ENCODE data around the gene UPK2. TPM values are rescaled to one million over a fixed set of nuclear protein-coding genes. Genes with fewer than 3 reads are reported as not detected.

Gene UPK2
- total RNA-seq, 2 donors from 2014 or later, result 0.53 to 1.2 TPM

DNA sequence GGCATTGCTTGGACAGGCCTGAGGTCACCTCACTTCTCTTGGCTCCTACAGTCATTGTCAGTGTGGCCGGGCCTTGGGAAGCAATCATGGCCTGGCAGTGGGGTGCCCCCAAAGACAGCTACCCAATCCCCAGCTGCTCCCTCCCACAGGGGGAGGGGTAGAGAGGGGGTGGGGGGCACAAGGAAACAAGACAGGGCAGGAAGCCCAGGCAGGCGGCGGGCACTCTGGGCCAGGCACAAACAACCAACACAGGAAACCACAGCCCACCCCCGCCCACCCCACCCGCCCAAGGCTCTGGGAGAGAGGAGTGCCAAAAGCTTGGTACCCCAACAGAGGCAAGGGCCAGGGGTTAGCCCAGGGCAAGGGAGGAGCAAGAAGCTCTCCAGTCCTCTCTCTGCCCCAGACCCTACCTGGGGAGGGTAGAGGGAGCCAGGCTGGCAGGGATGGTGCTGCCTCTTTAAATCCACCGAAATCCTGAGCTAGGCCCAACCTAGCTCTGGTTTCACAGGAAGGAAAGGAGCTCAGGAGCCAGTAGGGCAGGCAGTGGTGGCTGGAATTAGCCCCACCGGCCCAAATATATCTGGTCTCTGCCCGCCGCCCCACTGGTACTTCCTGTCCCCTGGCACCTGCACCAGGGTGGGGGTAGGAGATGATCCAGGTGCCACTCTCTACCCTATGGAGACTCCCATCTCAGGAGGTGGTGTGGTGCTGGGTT is 42.5 kb upstream of the UPK2 start:
- H3K9me3 Mint-ChIP-seq, result no peaks in the 10 kb centered on the region
- ATAC-seq (replicated peaks in 1 of 2) (no peak), DNase-seq (peak in 1 of 2 donors; percentile 38)
- H3K27me3 Mint-ChIP-seq (ENCODE audit: low read depth), result no peaks in the 10 kb centered on the region
- peak overlapping the region; percentile 73 to 84 for H3K4me3 Mint-ChIP-seq
- peaks cover 83% of the 10 kb centered on the region for H3K4me1 Mint-ChIP-seq (ENCODE audit: low read depth)
- H3K36me3 Mint-ChIP-seq (ENCODE audit: insufficient read depth in 2 of 2), result no peaks in the 10 kb centered on the region
- H3K27ac Mint-ChIP-seq, result peak overlapping the region; percentile 87

DNA sequence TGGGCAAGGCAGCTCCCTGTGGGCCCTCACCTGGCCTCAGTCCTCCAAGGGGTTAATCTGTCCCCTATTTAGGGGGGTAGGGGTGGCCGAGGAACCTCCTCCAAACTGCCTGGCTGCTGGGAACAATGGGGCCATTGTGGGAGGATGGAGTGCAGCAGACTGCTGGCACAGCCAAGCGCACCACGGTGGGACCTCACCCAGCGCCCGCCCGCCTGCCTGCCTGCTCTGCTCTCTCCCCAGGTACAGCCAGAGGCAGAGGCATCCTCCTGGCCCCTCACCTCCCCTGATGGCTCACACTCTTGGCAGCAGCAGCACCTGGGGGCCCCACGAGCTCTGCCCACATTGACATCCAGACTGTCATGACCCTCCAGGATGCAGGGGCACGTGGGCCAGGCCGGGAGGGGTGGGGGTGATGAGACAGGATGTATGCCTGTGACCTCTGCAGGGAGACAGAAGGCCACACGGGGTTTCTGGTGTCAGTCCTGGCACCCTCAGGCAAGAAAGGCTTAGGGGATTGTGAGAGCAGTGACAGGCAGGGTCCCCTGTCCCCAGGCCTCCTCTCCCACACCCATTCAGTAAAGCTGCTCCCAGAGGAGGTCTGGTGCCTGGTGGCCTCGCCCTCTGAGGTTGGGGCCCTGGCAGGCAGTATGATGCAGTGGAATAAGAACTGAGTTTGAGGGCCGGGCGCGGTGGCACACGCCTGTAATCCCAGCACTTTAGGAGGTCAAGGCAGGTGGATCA is 41.8 kb upstream of the UPK2 start:
- H3K27me3 Mint-ChIP-seq (ENCODE audit: low read depth), result no peaks in the 10 kb centered on the region
- H3K4me1 Mint-ChIP-seq (ENCODE audit: low read depth), result peaks cover 80% of the 10 kb centered on the region
- peak; percentile 28 to 37 for ATAC-seq (replicated peaks in 1 of 2)
- peak; percentile 73 to 74 for DNase-seq
- H3K27ac Mint-ChIP-seq, result peak overlapping the region; percentile 98
- H3K4me3 Mint-ChIP-seq, result peak overlapping the region; percentile 73 to 84
- H3K36me3 Mint-ChIP-seq (ENCODE audit: insufficient read depth in 2 of 2), result no peaks in the 10 kb centered on the region
- no peaks in the 10 kb centered on the region for H3K9me3 Mint-ChIP-seq

DNA sequence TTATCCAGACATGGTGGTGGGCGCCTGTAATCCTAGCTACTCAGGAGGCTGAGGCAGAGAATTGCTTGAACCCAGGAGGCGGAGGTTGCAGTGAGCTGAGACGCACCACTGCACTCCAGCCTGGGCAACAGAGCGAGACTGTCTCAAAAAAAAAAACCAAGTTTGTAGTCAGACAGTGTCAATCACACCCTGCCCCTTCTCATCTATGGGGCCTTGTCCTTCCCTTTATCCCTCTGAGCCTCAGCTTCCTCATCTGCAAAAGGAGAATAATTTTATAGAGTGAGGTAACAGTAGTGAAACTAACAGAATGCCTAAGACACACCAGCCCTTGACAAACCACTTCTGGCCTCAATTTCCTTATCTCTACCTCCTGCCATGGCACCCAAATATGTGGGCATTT is 41.1 kb upstream of the UPK2 start:
- ATAC-seq (replicated peaks in 1 of 2) (no peak), DNase-seq (no peak)
- no peaks in the 10 kb centered on the region for H3K27me3 Mint-ChIP-seq (ENCODE audit: low read depth)
- H3K9me3 Mint-ChIP-seq, result no peaks in the 10 kb centered on the region
- H3K27ac Mint-ChIP-seq, result peak overlapping the region; percentile 98
- H3K36me3 Mint-ChIP-seq (ENCODE audit: insufficient read depth in 2 of 2), result no peaks in the 10 kb centered on the region
- peak overlapping the region; percentile 73 to 84 for H3K4me3 Mint-ChIP-seq
- H3K4me1 Mint-ChIP-seq (ENCODE audit: low read depth), result peaks cover 86% of the 10 kb centered on the region

DNA sequence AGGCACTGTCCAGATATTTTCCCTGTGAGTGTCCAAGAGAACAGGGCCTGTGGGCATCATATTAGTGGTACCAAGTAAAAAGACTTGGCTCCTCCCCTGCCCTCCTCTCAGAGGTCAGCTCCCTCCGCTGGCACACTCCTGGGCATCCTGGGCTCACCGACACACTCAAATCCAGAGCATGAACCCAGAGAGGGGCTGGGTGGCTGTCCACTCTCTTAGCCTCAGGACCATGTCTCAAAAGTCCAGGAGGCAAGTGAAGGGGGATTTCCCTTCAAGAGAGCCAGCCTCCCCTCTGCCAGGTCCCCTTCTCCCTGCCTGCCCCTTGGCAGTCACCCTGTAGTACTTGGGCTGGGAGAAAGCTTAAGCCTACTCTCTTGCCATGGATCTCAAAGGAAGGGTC is 40.7 kb upstream of the UPK2 start:
- peak overlapping the region; percentile 73 to 84 for H3K4me3 Mint-ChIP-seq
- peak overlapping the region; percentile 98 for H3K27ac Mint-ChIP-seq
- no peak for DNase-seq
- no peaks in the 10 kb centered on the region for H3K9me3 Mint-ChIP-seq
- no peak for ATAC-seq (replicated peaks in 1 of 2)
- no peaks in the 10 kb centered on the region for H3K27me3 Mint-ChIP-seq (ENCODE audit: low read depth)
- no peaks in the 10 kb centered on the region for H3K36me3 Mint-ChIP-seq (ENCODE audit: insufficient read depth in 2 of 2)
- peaks cover 90% of the 10 kb centered on the region for H3K4me1 Mint-ChIP-seq (ENCODE audit: low read depth)

DNA sequence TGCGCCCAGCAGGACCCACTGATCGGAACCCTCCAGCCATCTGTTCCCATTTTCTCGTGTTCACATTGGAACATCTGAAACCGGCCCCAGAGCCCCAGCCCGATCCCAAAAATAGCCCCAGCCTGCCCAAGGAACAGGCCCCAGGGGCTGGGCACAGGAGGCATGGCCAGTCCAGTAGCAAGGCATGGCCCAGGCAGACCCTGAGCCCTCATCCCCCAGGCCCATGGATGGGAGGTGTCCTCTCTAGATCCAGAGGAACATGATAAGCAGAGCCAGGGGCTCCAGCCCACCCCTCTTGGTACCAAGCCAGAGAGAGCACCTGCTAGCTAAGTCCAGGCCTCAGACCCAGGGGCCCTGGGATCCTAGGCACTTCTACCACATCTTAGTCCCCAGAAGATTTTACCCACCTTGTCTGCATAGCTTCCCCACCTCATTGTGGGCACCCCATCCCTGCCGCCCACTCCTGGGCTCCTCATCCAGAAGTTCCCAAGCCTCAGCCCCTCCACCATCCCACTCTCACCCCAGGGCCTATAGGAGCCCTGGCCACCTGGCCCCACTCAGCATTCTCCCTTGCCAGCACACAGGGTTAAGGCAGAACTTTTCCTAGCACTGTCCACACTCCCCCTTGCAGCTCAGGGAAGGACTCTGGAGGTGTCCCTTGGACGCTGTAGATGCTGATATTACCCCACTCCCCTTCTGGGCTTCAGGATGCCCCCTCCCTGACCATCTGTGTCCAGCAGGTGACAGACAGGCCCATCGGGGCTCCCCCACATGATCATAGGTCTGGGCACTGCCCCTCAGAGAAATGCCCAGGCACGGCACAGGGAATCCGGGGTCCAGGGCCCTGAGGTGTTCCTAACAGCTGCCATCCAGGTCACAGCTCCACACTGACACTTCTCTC is 39.9 kb upstream of the UPK2 start:
- Mint-ChIP-seq H3K27me3 (ENCODE audit: low read depth) (no peaks in the 10 kb centered on the region), H3K4me3 (peak overlapping the region; percentile 87 to 91), H3K9me3 (no peaks in the 10 kb centered on the region), H3K36me3 (ENCODE audit: insufficient read depth in 2 of 2) (no peaks in the 10 kb centered on the region), H3K4me1 (ENCODE audit: low read depth) (peaks cover 92% of the 10 kb centered on the region), H3K27ac (peak overlapping the region; percentile 98)
- no peak for ATAC-seq (replicated peaks in 1 of 2)
- peak in 1 of 2 donors; percentile 4 for DNase-seq

DNA sequence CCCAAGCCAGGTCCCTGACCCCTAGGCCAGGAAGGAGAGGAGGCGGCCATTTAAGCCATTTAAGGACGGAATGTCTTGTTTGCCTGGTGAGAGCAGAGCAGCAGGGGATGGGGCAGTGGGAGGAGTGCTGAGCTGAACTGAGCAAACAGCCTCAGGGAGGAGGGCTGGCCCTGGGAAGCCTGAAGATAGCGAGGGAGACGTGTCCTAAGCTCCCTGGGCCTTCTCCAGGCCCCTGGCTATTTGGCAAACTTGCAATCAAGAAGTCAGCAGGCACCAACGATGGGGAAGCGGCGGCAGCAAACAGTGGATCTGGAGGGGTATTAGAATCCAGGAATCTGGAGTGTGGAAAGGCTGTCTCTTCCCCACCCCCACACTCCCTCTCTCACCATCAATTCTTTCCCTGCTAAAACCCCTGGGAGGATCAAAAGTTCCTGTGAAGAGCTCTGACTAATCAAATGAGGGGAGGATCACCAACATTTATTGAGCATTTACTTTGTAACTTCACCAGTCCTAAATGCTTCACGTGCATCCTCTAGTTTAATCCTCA is 39.2 kb upstream of the UPK2 start:
- no peaks in the 10 kb centered on the region for H3K27me3 Mint-ChIP-seq (ENCODE audit: low read depth)
- peak overlapping the region; percentile 87 to 91 for H3K4me3 Mint-ChIP-seq
- ATAC-seq (replicated peaks in 1 of 2), result no peak
- H3K9me3 Mint-ChIP-seq, result no peaks in the 10 kb centered on the region
- no peak for DNase-seq
- peaks cover 92% of the 10 kb centered on the region for H3K4me1 Mint-ChIP-seq (ENCODE audit: low read depth)
- peak overlapping the region; percentile 97 for H3K27ac Mint-ChIP-seq
- H3K36me3 Mint-ChIP-seq (ENCODE audit: insufficient read depth in 2 of 2), result no peaks in the 10 kb centered on the region

DNA sequence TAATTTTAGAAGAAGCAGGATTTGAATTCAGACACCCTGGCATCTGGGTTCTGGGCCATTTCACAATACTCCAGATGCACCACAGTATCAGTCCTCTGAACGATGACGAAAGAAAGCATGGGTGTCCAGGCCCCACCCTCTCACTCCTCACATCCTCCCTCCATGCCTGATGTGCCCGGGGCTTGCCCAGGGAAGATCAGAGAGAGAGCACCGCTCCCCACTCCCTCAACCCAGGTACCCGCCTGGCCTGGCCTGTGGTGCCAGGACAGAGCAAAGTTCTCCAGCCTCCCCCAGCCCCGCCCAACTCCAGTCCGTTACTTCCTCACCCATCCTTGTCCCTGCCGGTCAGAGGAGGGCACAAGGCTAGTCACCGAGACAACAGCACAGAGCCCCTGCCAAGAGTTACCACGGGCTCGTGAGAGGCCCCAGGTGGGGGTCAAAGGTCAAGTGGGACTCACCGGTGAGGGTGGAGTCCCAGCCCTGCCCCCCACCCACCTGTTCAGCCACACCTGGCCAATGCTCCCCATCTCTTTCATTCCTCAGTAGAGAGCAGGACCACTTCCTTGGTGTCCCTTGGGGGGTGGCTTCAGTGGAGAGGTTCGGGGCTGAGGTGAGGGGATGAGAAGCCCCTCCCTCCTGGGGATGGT is 38.5 kb upstream of the UPK2 start:
- H3K4me3 Mint-ChIP-seq, result peak overlapping the region; percentile 87 to 91
- peak; percentile 48 to 49 for ATAC-seq (replicated peaks in 1 of 2)
- H3K9me3 Mint-ChIP-seq, result no peaks in the 10 kb centered on the region
- peaks cover 91% of the 10 kb centered on the region for H3K4me1 Mint-ChIP-seq (ENCODE audit: low read depth)
- peak overlapping the region; percentile 97 for H3K27ac Mint-ChIP-seq
- H3K36me3 Mint-ChIP-seq (ENCODE audit: insufficient read depth in 2 of 2), result no peaks in the 10 kb centered on the region
- DNase-seq, result peak; percentile 66 to 68
- no peaks in the 10 kb centered on the region for H3K27me3 Mint-ChIP-seq (ENCODE audit: low read depth)

DNA sequence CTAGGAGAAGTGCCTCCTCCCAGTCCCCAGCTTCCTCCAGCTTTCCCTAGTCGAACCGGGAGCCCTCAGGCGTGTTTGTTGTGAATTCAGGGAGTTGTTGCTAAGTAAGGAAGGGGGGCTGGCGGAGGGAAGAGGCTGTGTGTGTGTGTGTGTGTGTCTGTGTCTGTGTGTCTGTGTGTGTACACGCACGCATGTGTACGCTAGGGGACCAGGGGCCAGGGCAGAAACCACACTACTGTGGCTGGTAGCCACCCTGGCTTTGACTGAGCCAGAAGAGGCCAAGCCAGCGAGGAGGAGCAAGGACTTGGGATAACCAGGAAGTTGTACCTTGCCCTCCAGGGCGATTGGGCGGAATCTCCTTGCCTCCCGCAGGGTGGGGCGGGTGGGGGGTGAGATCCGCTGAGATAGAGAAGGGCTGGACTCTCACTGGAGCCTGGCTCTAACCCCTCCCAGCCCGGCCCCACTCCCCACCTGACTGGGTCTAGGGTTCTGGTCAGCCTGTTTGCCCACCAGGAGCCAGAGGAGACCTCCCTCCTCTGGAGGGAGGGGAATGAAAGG is 37.9 kb upstream of the UPK2 start:
- peak; percentile 53 to 61 for DNase-seq
- peak; percentile 23 to 29 for ATAC-seq (replicated peaks in 1 of 2)
- Mint-ChIP-seq H3K27me3 (ENCODE audit: low read depth) (no peaks in the 10 kb centered on the region), H3K9me3 (no peaks in the 10 kb centered on the region), H3K36me3 (ENCODE audit: insufficient read depth in 2 of 2) (no peaks in the 10 kb centered on the region), H3K4me1 (ENCODE audit: low read depth) (peaks cover 91% of the 10 kb centered on the region), H3K4me3 (peak overlapping the region; percentile 87 to 91), H3K27ac (peak overlapping the region; percentile 97)

DNA sequence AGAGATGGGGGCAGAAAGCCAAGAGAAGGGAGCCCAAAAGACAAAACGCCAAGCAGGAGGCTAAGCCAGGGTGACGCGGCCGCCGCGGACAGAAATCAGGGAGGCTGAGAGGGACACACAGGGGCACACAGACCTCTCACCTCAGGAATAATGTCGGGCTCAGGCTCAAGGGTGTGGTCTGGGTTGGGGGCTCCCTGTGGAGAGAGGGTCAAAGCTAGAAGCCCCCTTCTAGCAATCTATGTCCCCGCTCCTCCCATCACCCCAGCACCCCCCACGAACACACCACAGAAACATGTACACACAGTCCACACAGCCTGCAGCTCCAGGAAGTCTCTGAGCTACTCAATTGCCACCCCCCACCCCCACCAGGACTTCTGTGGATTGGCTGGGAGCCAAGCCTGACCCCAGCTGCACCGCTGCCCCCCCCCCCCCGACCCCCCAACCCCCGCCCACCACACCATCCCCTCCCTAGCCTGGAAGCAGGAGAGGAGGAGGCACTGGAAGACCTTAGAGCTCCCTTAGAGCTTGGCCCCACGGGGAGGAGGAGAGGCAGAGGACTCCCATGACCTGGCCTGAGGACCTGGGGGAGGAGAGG is 37.3 kb upstream of the UPK2 start:
- peaks cover 91% of the 10 kb centered on the region for H3K4me1 Mint-ChIP-seq (ENCODE audit: low read depth)
- H3K27me3 Mint-ChIP-seq (ENCODE audit: low read depth), result no peaks in the 10 kb centered on the region
- no peak for ATAC-seq (replicated peaks in 1 of 2)
- peak overlapping the region; percentile 91 for H3K27ac Mint-ChIP-seq
- no peak for DNase-seq
- H3K36me3 Mint-ChIP-seq (ENCODE audit: insufficient read depth in 2 of 2), result no peaks in the 10 kb centered on the region
- H3K4me3 Mint-ChIP-seq, result peak overlapping the region; percentile 87 to 91
- H3K9me3 Mint-ChIP-seq, result no peaks in the 10 kb centered on the region

DNA sequence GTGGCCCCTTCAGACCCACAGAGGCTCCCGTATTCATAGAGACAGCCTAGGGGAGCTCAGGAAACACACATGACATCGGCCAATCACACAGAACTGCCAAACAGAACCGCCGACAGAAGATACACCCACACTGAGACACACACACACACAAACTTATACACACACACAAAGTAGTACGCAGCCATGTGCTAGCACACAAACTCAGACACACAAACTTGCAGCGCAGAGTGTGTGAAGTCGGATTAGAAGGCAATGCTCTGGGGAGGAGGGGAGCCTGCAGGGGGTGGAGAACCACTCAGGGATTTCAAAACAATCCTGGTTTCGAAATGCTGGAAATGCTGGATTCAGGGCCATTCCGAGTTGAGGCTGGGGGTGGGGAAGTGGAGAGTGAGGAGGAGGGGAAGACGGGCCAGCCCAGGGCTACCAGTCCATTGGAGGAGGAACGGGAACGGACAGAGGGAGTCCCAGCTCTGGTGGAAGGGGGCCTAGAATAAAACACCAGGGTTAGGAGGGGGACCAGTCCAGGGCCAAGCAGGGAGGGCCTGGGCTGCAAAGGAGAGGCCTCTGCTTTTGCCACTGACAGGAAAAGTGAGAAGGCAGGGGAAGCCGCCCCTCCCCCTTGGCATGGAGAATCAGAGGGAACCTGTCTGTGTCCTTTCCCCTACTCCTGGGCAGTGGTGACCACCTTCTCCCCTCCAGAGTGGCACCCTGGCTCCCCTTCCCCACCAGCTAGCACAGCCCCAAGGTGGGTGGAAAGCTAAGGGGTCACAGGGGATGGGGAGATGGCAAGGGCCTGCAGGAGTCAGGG is 34.8 kb upstream of the UPK2 start:
- Mint-ChIP-seq H3K4me1 (ENCODE audit: low read depth) (peaks cover 79% of the 10 kb centered on the region), H3K27me3 (ENCODE audit: low read depth) (no peaks in the 10 kb centered on the region), H3K27ac (peak overlapping the region; percentile 42), H3K4me3 (peak overlapping the region; percentile 73 to 79), H3K36me3 (ENCODE audit: insufficient read depth in 2 of 2) (peaks cover 2 to 3% of the 10 kb centered on the region in 2 donors), H3K9me3 (no peaks in the 10 kb centered on the region)
- no peak for DNase-seq
- no peak for ATAC-seq (replicated peaks in 1 of 2)

DNA sequence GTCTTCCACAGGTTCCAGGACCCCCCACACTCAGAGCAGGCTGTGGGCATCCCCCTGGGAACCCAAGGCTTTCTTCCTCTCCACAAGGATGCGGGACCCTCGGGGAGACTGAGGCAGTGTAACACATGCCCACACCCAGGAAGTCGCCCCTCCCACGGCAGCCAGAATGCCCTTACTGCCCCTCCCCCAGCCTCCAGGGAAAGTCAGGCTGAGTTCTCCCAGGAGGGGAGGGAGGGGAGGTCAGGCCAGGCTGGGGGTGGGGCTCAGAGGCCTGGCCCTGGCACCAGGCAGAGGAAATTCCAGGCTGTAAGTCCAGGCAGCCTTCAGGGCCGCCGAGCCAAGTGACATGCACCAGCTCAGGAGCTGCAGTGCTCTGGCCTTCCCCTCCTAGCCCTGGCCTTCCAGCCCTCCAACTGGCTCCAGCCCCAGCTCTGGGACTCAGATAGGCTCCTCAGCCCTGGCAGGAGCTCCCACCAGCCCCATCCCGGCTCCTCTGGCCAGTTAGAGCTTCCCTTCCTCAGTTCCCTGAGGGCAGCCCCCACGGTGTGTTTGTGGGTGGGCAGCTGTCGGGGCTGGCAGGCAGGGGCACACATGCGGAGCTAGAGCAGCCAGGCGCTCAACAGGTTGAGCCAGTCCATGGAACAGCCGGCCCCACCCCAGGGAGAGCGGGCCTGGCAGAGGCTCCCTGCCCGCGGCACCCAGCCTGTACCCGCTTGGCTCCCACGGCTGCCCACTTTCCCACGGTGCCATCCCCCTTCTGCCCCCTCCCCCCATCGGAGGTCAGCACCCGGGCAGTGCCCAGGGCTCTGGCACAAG is 34.0 kb upstream of the UPK2 start:
- DNase-seq (no peak), ATAC-seq (replicated peaks in 1 of 2) (no peak)
- Mint-ChIP-seq H3K27me3 (ENCODE audit: low read depth) (no peaks in the 10 kb centered on the region), H3K4me3 (peak overlapping the region; percentile 73 to 84), H3K36me3 (ENCODE audit: insufficient read depth in 2 of 2) (peaks cover 2 to 4% of the 10 kb centered on the region in 2 donors), H3K9me3 (no peaks in the 10 kb centered on the region), H3K4me1 (ENCODE audit: low read depth) (peaks cover 79% of the 10 kb centered on the region), H3K27ac (no peak overlapping the region)
